Activated gamma-delta T cell treated with Interleukin-2 at 50 U/mL for 16 hours (primary cell): Measurements from ENCODE around the gene ISG15.

Source experiments
- DNase-seq: peaks from one replicate; pipeline ENCODE4 v3.0.0-alpha.2; 2020

Gene ISG15

DNA sequence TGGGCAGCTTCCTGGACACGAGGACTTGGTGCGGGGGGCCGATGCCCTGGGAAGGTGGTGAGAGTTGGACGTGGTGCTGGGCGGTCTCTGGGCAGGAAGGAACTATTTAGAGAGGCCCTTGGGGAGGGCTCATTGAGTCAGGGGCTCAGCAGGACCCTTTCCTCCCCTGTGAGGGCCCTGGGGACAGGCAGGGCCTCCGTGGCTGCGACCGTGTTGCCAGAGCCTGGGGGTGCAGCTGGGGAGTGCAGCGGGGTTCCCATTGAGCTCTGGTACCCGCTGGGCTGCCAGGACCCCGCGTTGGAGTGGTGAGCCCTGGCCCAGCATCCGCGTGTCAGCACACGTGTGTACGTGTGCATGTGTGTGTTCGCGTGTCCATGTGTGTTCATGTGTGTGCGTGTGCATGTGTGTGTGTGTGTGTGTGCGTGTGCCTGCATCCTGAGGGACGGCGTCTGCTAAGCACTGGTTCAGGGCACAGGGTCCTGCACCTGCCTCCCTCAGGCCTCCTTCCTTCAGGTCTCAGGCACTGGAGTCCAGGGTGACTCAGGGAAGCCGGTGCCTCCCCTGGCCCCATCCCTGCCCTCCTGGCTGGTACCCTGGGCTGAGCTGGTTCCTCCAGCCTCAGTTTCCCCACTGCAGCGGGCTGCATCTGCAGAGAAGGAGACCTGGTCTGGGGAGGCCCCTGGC lies 50.1 kb downstream of the ISG15 start:
- DNase-seq, result no peak
